GM23338 (cell line): Measurements from ENCODE around the gene SP8. TPM values are rescaled to one million over a fixed set of nuclear protein-coding genes. Genes with fewer than 3 reads are reported as not detected.
A peak's percentile ranks its signal among the peaks of the same experiment; 100 is the strongest.

ENCODE experiments used
- ATAC-seq: fragments of 200-7000 bp; cut with Tn5 transposase; 3 replicates; pipeline ENCODE4 v1.9.1; 2020
- DNase-seq: peaks from one replicate; pipeline ENCODE4 v3.0.0-alpha.2; 2015; ENCODE audit warnings: low spot score
- H2AFZ ChIP-seq: fragments of 200-600 bp; sonication (generic); 2 replicates; pipeline ENCODE4 v1.8.0; 2016; ENCODE audit warnings: antibody characterized with exemption, mild to moderate bottlenecking, moderate library complexity
- H3F3A ChIP-seq: fragments of 200-600 bp; sonication (generic); replicated peaks from 2 replicates; pipeline ENCODE4 v1.8.0; 2017; ENCODE audit warnings: antibody characterized with exemption, mixed run types, low read depth
- H3K27ac ChIP-seq: fragments of 200-600 bp; sonication (generic); 2 replicates; pipeline ENCODE4 v1.6.1; 2016; ENCODE audit warnings: low read depth
- H3K27me3 ChIP-seq: fragments of 200-600 bp; sonication (generic); 2 replicates; pipeline ENCODE4 v1.8.0; 2016; ENCODE audit warnings: mild to moderate bottlenecking, mixed run types, moderate library complexity; ENCODE audit not compliant: insufficient read depth
- H3K36me3 ChIP-seq: fragments of 200-600 bp; sonication (generic); 2 replicates; pipeline ENCODE4 v1.8.0; 2016; ENCODE audit warnings: mild to moderate bottlenecking; ENCODE audit not compliant: insufficient read depth
- H3K4me1 ChIP-seq: fragments of 200-600 bp; sonication (generic); 2 replicates; pipeline ENCODE4 v1.8.0; 2016; ENCODE audit warnings: mild to moderate bottlenecking, moderate library complexity; ENCODE audit not compliant: insufficient read depth
- H3K4me2 ChIP-seq: fragments of 200-600 bp; sonication (generic); 2 replicates; pipeline ENCODE4 v1.7.1; 2017; ENCODE audit warnings: mixed run types
- H3K4me3 ChIP-seq: fragments of 200-600 bp; sonication (generic); 2 replicates; pipeline ENCODE4 v1.6.1; 2016; ENCODE audit warnings: mixed run types
- H3K79me2 ChIP-seq: fragments of 200-600 bp; sonication (generic); replicated peaks from 2 replicates; pipeline ENCODE4 v1.8.0; 2017; ENCODE audit warnings: mild to moderate bottlenecking; ENCODE audit not compliant: insufficient read depth
- H3K9me2 ChIP-seq: fragments of 200-600 bp; sonication (generic); 2 replicates; pipeline ENCODE4 v1.8.0; 2017; ENCODE audit not compliant: insufficient read depth
- H4K20me1 ChIP-seq: fragments of 200-600 bp; sonication (generic); replicated peaks from 2 replicates; pipeline ENCODE4 v1.8.0; 2017; ENCODE audit warnings: mild to moderate bottlenecking; ENCODE audit not compliant: insufficient read depth
- H3K27ac Mint-ChIP-seq: 2 replicates; pipeline ENCODE4 v1.8.0; 2020; ENCODE audit warnings: inconsistent platforms, mild to moderate bottlenecking, moderate library complexity, mixed read lengths
- H3K27me3 Mint-ChIP-seq: 3 replicates; pipeline ENCODE4 v1.8.0; 2022; ENCODE audit warnings: low read depth, mild to moderate bottlenecking, moderate library complexity, mixed read lengths, inconsistent platforms; ENCODE audit not compliant: insufficient read depth, poor library complexity
- H3K36me3 Mint-ChIP-seq: 3 replicates; pipeline ENCODE4 v1.8.0; 2021; ENCODE audit warnings: low read depth, mild to moderate bottlenecking, inconsistent platforms, moderate library complexity, mixed read lengths
- H3K4me1 Mint-ChIP-seq: 3 replicates; pipeline ENCODE4 v1.8.0; 2020; ENCODE audit warnings: mild to moderate bottlenecking, inconsistent platforms, mixed read lengths
- H3K4me3 Mint-ChIP-seq: 3 replicates; pipeline ENCODE4 v1.8.0; 2021; ENCODE audit warnings: moderate library complexity, mild to moderate bottlenecking, inconsistent platforms, mixed read lengths
- H3K9me3 Mint-ChIP-seq: 3 replicates; pipeline ENCODE4 v1.8.0; 2020; ENCODE audit warnings: moderate library complexity, mild to moderate bottlenecking, inconsistent platforms, mixed read lengths
- CTCF ChIP-seq, 2 experiments: fragments of 200-600 bp in 1 of 2; sonication (generic) in 1 of 2; conservative IDR thresholded peaks; 2 replicates each; pipeline versions ENCODE4 v1.5.1 to v1.6.1; 2016 to 2017; ENCODE audit warnings: antibody characterized with exemption in 2 of 2, low read depth in 2 of 2, mild to moderate bottlenecking in 2 of 2, moderate library complexity in 1 of 2
- EZH2 ChIP-seq: fragments of 200-600 bp; sonication (generic); IDR thresholded peaks from one replicate; pipeline ENCODE4 v1.8.0; 2017; ENCODE audit warnings: antibody characterized with exemption, mild to moderate bottlenecking, low read depth; ENCODE audit not compliant: unreplicated experiment
- EZH2phosphoT487 ChIP-seq: fragments of 200-600 bp; sonication (generic); IDR thresholded peaks from one replicate; pipeline ENCODE4 v1.8.1; 2018; ENCODE audit warnings: antibody characterized with exemption; ENCODE audit not compliant: unreplicated experiment
- NANOG ChIP-seq: IDR thresholded peaks from 2 replicates; pipeline ENCODE4 v1.6.1; 2016; ENCODE audit warnings: antibody characterized with exemption, borderline replicate concordance
- POLR2AphosphoS5 ChIP-seq: IDR thresholded peaks from 2 replicates; pipeline ENCODE4 v1.6.1; 2016; ENCODE audit warnings: antibody characterized with exemption, low read depth
- ZNF462 ChIP-seq: fragments of 250-450 bp; sonication (Bioruptor Pico); IDR thresholded peaks from 2 replicates; pipeline ENCODE4 v1.5.0; 2020; ENCODE audit warnings: mild to moderate bottlenecking, moderate library complexity
- polyA plus RNA-seq: library from polyadenylated mRNA; unstranded; fragments of >200 nt; fragmentation: Nextera tagmentation; extraction: Ambion mirVana; gene quantifications from 2 replicates; pipeline ENCODE4 v1.2.1, GENCODE V29; 2016
- total RNA-seq: library from RNA; depleted of rRNA; stranded (reverse); fragments of >200 nt; shearing (Covaris generic); gene quantifications from 2 replicates; pipeline ENCODE4 v1.2.3, GENCODE V29; 2014

SP8 gene
- total and polyA plus RNA-seq, 2 experiments from 2014 or later: 3.7 to 6.7 TPM

GRCh38 chr7:20785157-20786048, 1.3 kb downstream of the SP8 start (continued):
- TF ChIP-seq ZNF462 (CRISPR knock-in tag) (no peak), EZH2phosphoT487 (no peak)

- Histone ChIP-seq H3K36me3 (no peaks in the 10 kb centered on the region), H2AFZ (no peak overlapping the region), H3F3A (peaks cover 6% of the 10 kb centered on the region), H3K9me2 (no peaks in the 10 kb centered on the region), H3K79me2 (no peaks in the 10 kb centered on the region; the same call in 1 of the 2 replicates), H3K27ac (no peak overlapping the region), H3K4me2 (peak overlapping the region; percentile 88), H3K4me1 (peaks cover 60% of the 10 kb centered on the region), H4K20me1 (no peaks in the 10 kb centered on the region), H3K4me3 (peak overlapping the region; percentile 63), H3K27me3 (peaks cover 63% of the 10 kb centered on the region)
- no peaks in the 10 kb centered on the region for H3K9me3 Mint-ChIP-seq
- no peak overlapping the region for H3K27ac Mint-ChIP-seq
- H3K36me3 Mint-ChIP-seq: peaks cover 6% of the 10 kb centered on the region
- peak overlapping the region; percentile 87; the same call in 2 of the 3 replicates for H3K4me3 Mint-ChIP-seq
- H3K27me3 Mint-ChIP-seq: peaks cover 38% of the 10 kb centered on the region
- peaks cover 45% of the 10 kb centered on the region for H3K4me1 Mint-ChIP-seq
- ATAC-seq: peak; percentile 35
- peak; percentile 79 for DNase-seq
- TF ChIP-seq NANOG: no peak
- TF ChIP-seq CTCF (conservative IDR thresholded peaks at IDR 0.05; ENCODE audit: low read depth in 2 of 2): peak; percentile 43 to 51; a peak in 3 of 4 replicates
- peak; percentile 21 for TF ChIP-seq EZH2
- no peak for TF ChIP-seq POLR2AphosphoS5
Measured at GRCh38 chr7:20784388-20785156, 2.1 kb downstream of the SP8 start.
